K562 (cell line): ENCODE results near the gene ZNHIT2. TPM values are rescaled to one million over a fixed set of nuclear protein-coding genes. Genes with fewer than 3 reads are reported as not detected.

ENCODE experiments used
- ASH1L ChIP-seq: fragments of 450-650 bp; IDR thresholded peaks from 2 replicates; pipeline ENCODE4 v1.6.1; 2018; ENCODE audit warnings: borderline replicate concordance, mild to moderate bottlenecking, low read depth; ENCODE audit not compliant: partially characterized antibody
- CCNT2 ChIP-seq: IDR thresholded peaks from 2 replicates; pipeline ENCODE4 v1.6.1; 2011; ENCODE audit warnings: borderline replicate concordance, low read depth, mild to moderate bottlenecking, moderate library complexity, mixed read lengths, low read length; ENCODE audit not compliant: insufficient read length; ENCODE audit errors: extremely low read depth
- ETV5 ChIP-seq: sonication (generic); formaldehyde crosslinking; IDR thresholded peaks from 2 replicates; pipeline ENCODE4 v1.4.0; 2020; ENCODE audit warnings: low read depth, mild to moderate bottlenecking, missing genetic modification reagents
- HDAC1 ChIP-seq, 2 experiments: fragments of 450-650 bp; IDR thresholded peaks; 2 replicates each; pipeline ENCODE4 v1.6.1; 2016 to 2017; ENCODE audit warnings: inconsistent platforms in 1 of 2, mild to moderate bottlenecking in 1 of 2, moderate library complexity in 1 of 2
- LCOR ChIP-seq: sonication (generic); formaldehyde crosslinking; IDR thresholded peaks from 2 replicates; pipeline ENCODE4 v1.8.0; 2022; ENCODE audit warnings: mild to moderate bottlenecking, missing genetic modification reagents
- MXI1 ChIP-seq: IDR thresholded peaks from 2 replicates; pipeline ENCODE4 v1.6.1; 2011; ENCODE audit warnings: low read depth, mild to moderate bottlenecking, improper control_type of control experiment, low read length
- NR3C1 ChIP-seq: sonication (generic); formaldehyde crosslinking; IDR thresholded peaks from 2 replicates; pipeline ENCODE4 v1.8.1; 2022; ENCODE audit warnings: missing genetic modification reagents
- POLR2B ChIP-seq: fragments of 450-650 bp; IDR thresholded peaks from 2 replicates; pipeline ENCODE4 v1.6.1; 2018; ENCODE audit warnings: low read depth; ENCODE audit not compliant: partially characterized antibody
- POLR2H ChIP-seq: IDR thresholded peaks from 2 replicates; pipeline ENCODE4 v1.6.1; 2016; ENCODE audit warnings: missing genetic modification characterization, low read depth, mild to moderate bottlenecking, control low read depth, missing compliant biosample characterization, moderate library complexity
- RFX1 ChIP-seq: fragments of 450-650 bp; IDR thresholded peaks from 2 replicates; pipeline ENCODE4 v1.6.1; 2016; ENCODE audit warnings: mild to moderate bottlenecking, moderate library complexity
- RNF2 ChIP-seq: sonication (generic); IDR thresholded peaks from 2 replicates; pipeline ENCODE4 v1.6.1; 2016
- SMC3 ChIP-seq: conservative IDR thresholded peaks from 2 replicates; pipeline ENCODE4 v1.6.1; 2011; ENCODE audit warnings: low read depth, low read length, improper control_type of control experiment; ENCODE audit not compliant: insufficient read depth
- TAF1 ChIP-seq: IDR thresholded peaks from 2 replicates; pipeline ENCODE4 v1.6.1; 2011; ENCODE audit warnings: mild to moderate bottlenecking, low read length, moderate library complexity; ENCODE audit not compliant: insufficient read depth, control insufficient read depth, severe bottlenecking; ENCODE audit errors: extremely low read depth
- ZFP36 ChIP-seq: fragments of 150-350 bp; IDR thresholded peaks from 2 replicates; pipeline ENCODE4 v1.6.1; 2018; ENCODE audit warnings: low read length, low read depth; ENCODE audit not compliant: partially characterized antibody
- ZNF589 ChIP-seq: fragments of 200-800 bp; sonication (Bioruptor generic); IDR thresholded peaks from 2 replicates; pipeline ENCODE4 v1.6.1; 2016; ENCODE audit warnings: low read depth, missing genetic modification characterization, missing compliant biosample characterization
- polyA plus RNA-seq, 8 experiments: library from polyadenylated mRNA; depleted of rRNA in 4 of 8; stranded (reverse) in 5 of 8; unstranded in 3 of 8; fragments of >200 nt; fragmentation: Nextera tagmentation in 2 of 8; fragmentation: Illumina TruSeq in 1 of 8; extraction: Ambion mirVana in 2 of 8; extraction: Trizol in 1 of 8; gene quantifications; 2 replicates each; pipeline versions ENCODE4 v1.2.1 to v1.2.3, GENCODE V29; 2011 to 2014; ENCODE audit warnings: inconsistent platforms in 1 of 8, missing spikeins in 1 of 8
- total RNA-seq, 7 experiments: library from RNA; depleted of rRNA in 6 of 7; stranded (reverse); fragments of >200 nt in 6 of 7; fragmentation: Illumina TruSeq in 2 of 7; extraction: Trizol in 2 of 7; gene quantifications; 2 replicates each; pipeline versions ENCODE4 v1.2.1 to v1.2.3, GENCODE V29; 2011 to 2021; ENCODE audit warnings: low replicate concordance in 1 of 7
- TF ChIP-seq, protein P1 (sequence below): fragments of 450-650 bp; IDR thresholded peaks from 2 replicates; pipeline ENCODE4 v1.6.1; 2016
- TF ChIP-seq, protein P2 (sequence below), 2 experiments: fragments of 250-450 bp in 1 of 2; fragments of 450-650 bp in 1 of 2; sonication (Bioruptor Pico) in 1 of 2; IDR thresholded peaks; 2 replicates each; pipeline versions ENCODE4 v1.6.1 to v1.8.0; 2016 to 2021; ENCODE audit warnings: mild to moderate bottlenecking in 2 of 2, moderate library complexity in 2 of 2, missing compliant biosample characterization in 1 of 2, missing genetic modification characterization in 1 of 2
- TF ChIP-seq, protein P3 (sequence below): sonication (generic); formaldehyde crosslinking; IDR thresholded peaks from 2 replicates; pipeline ENCODE4 v1.8.0; 2022; ENCODE audit warnings: mild to moderate bottlenecking, missing genetic modification reagents, borderline replicate concordance
- TF ChIP-seq, protein P4 (sequence below): fragments of 250-450 bp; sonication (Bioruptor Pico); IDR thresholded peaks from 2 replicates; pipeline ENCODE4 v1.8.0; 2022; ENCODE audit warnings: inconsistent platforms

ZNHIT2 gene
- total and polyA plus RNA-seq, 9 of the 15 experiments (the other 6 are each of a cell fraction or from before 2014, with no cell fraction given) = 0.08 to 39.0 (median 2.5) TPM

DNA sequence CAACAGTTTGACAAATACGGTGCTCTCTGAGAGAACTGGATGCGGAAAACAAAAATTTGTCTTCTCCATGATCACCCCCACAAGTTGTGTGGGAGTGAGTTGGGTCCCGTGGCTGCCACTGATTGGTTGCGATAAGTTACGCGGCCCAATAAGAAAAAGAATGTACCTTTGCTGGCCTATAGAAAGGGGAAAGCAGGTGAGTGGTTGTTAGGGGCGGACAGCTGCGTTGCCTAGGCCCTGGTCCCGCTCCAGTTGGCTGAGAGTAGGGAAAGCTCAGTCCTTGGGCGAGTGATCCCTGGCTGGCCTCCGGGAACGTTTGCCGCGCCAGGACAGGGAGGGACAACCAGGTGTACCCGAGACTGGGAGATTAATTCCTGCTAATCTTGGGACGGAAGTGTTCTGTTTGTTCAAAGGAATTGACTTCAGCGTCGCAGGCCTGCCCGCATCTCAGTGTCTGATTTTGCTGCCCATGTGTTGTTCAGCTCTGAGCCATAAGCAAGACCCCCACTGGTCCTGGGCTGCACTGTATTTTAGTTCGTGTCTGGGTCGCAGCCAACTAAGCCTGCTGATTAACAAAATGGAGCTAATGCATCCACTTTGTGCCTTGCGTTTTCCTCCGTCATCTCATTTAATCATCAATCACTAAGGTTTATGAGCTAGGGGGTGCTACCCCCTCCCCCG, 17.6 kb upstream of the ZNHIT2 start (continued):
- TF ChIP-seq ZFP36 (no peak), POLR2H (tag) (peak; percentile 71), CCNT2 (peak; percentile 4), RNF2 (0 out of 2 replicates have a peak, but pooled peaks have one; percentile 37), ETV5 (peak; percentile 18; the same call in 1 of the 2 replicates), NR3C1 (CRISPR knock-in tag) (no peak), LCOR (CRISPR knock-in tag) (peak; percentile 77; the same call in 1 of the 2 replicates), TAF1 (peak; percentile 36), POLR2B (peak; percentile 61), RFX1 (peak; percentile 98), HDAC1 (IDR thresholded peaks at IDR 0.05) (peak in 1 of 2 experiments; percentile 6; a peak in 1 of 4 replicates), ASH1L (peak; percentile 92), SMC3 (0 out of 2 replicates have a peak, but pooled peaks have one; percentile 1), MXI1 (peak; percentile 94), ZNF589 (CRISPR knock-in tag) (no peak; the same call in 1 of the 2 replicates)
- TF ChIP-seq, protein P1, sequence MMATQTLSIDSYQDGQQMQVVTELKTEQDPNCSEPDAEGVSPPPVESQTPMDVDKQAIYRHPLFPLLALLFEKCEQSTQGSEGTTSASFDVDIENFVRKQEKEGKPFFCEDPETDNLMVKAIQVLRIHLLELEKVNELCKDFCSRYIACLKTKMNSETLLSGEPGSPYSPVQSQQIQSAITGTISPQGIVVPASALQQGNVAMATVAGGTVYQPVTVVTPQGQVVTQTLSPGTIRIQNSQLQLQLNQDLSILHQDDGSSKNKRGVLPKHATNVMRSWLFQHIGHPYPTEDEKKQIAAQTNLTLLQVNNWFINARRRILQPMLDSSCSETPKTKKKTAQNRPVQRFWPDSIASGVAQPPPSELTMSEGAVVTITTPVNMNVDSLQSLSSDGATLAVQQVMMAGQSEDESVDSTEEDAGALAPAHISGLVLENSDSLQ = peak; percentile 90
- TF ChIP-seq, protein P2, sequence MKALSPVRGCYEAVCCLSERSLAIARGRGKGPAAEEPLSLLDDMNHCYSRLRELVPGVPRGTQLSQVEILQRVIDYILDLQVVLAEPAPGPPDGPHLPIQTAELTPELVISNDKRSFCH (CRISPR knock-in tag; IDR thresholded peaks at IDR 0.05) = no peak
- TF ChIP-seq, protein P2 (tag; IDR thresholded peaks at IDR 0.05) = 0 out of 2 replicates have a peak, but pooled peaks have one; percentile 34
- TF ChIP-seq, protein P3, sequence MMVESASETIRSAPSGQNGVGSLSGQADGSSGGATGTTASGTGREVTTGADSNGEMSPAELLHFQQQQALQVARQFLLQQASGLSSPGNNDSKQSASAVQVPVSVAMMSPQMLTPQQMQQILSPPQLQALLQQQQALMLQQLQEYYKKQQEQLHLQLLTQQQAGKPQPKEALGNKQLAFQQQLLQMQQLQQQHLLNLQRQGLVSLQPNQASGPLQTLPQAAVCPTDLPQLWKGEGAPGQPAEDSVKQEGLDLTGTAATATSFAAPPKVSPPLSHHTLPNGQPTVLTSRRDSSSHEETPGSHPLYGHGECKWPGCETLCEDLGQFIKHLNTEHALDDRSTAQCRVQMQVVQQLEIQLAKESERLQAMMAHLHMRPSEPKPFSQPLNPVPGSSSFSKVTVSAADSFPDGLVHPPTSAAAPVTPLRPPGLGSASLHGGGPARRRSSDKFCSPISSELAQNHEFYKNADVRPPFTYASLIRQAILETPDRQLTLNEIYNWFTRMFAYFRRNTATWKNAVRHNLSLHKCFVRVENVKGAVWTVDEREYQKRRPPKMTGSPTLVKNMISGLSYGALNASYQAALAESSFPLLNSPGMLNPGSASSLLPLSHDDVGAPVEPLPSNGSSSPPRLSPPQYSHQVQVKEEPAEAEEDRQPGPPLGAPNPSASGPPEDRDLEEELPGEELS = no peak
- TF ChIP-seq, protein P4, sequence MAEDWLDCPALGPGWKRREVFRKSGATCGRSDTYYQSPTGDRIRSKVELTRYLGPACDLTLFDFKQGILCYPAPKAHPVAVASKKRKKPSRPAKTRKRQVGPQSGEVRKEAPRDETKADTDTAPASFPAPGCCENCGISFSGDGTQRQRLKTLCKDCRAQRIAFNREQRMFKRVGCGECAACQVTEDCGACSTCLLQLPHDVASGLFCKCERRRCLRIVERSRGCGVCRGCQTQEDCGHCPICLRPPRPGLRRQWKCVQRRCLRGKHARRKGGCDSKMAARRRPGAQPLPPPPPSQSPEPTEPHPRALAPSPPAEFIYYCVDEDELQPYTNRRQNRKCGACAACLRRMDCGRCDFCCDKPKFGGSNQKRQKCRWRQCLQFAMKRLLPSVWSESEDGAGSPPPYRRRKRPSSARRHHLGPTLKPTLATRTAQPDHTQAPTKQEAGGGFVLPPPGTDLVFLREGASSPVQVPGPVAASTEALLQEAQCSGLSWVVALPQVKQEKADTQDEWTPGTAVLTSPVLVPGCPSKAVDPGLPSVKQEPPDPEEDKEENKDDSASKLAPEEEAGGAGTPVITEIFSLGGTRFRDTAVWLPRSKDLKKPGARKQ (CRISPR knock-in tag) = no peak
